GM18526 (cell line): ENCODE data around the gene NPR1.

Experiments
- POLR2A ChIP-seq: IDR thresholded peaks from 3 replicates; pipeline ENCODE4 v1.6.1; 2011; ENCODE audit not compliant: insufficient read length; ENCODE audit errors: extremely low read depth

NPR1 gene

GRCh38 chr1:153646672-153647345 is 31.7 kb upstream of the NPR1 start:
- no peak for TF ChIP-seq POLR2A

- no peak for TF ChIP-seq POLR2A
Measured at GRCh38 chr1:153647346-153647714, 31.2 kb upstream of the NPR1 start.

GRCh38 chr1:153648000-153648643 is 30.4 kb upstream of the NPR1 start:
- no peak for TF ChIP-seq POLR2A

GRCh38 chr1:153649137-153649862 is 29.2 kb upstream of the NPR1 start:
- TF ChIP-seq POLR2A, result no peak

- no peak for TF ChIP-seq POLR2A
Measured at GRCh38 chr1:153649863-153650235, 28.6 kb upstream of the NPR1 start.

GRCh38 chr1:153651771-153652170 is 26.7 kb upstream of the NPR1 start:
- no peak for TF ChIP-seq POLR2A

GRCh38 chr1:153652805-153653500 is 25.5 kb upstream of the NPR1 start:
- no peak for TF ChIP-seq POLR2A

- no peak for TF ChIP-seq POLR2A
Measured at GRCh38 chr1:153655333-153655732, 23.2 kb upstream of the NPR1 start.

GRCh38 chr1:153658400-153659174 is 19.9 kb upstream of the NPR1 start, which contains the start of gene SNAPIN:
Gene SNAPIN (plus strand): TSS chr1:153658703. CDS start chr1:153658744, 41 bp downstream.
- peak; percentile 86 for TF ChIP-seq POLR2A

- TF ChIP-seq POLR2A, result no peak
Measured at GRCh38 chr1:153659175-153659534, 19.3 kb upstream of the NPR1 start.

- TF ChIP-seq POLR2A, result no peak
Measured at GRCh38 chr1:153659656-153660055, 18.8 kb upstream of the NPR1 start.

GRCh38 chr1:153661111-153661708 is 17.3 kb upstream of the NPR1 start:
- TF ChIP-seq POLR2A, result no peak

GRCh38 chr1:153662269-153662668 is 16.2 kb upstream of the NPR1 start:
- TF ChIP-seq POLR2A, result no peak

GRCh38 chr1:153663211-153663610 is 15.3 kb upstream of the NPR1 start:
- no peak for TF ChIP-seq POLR2A

- TF ChIP-seq POLR2A, result no peak
Measured at GRCh38 chr1:153667439-153667838, 11.0 kb upstream of the NPR1 start.
